ENCODE data around the gene LRRC4B.

- TF ChIP-seq CTCF (IDR thresholded peaks at IDR 0.05) = no peak
- no peak for TF ChIP-seq POLR2A (IDR thresholded peaks at IDR 0.05)
Observed at GRCh38 chr19:50512112-50512998, 55.9 kb downstream of the LRRC4B start.
